Measurements from ENCODE around the gene CNPY1.

DNA sequence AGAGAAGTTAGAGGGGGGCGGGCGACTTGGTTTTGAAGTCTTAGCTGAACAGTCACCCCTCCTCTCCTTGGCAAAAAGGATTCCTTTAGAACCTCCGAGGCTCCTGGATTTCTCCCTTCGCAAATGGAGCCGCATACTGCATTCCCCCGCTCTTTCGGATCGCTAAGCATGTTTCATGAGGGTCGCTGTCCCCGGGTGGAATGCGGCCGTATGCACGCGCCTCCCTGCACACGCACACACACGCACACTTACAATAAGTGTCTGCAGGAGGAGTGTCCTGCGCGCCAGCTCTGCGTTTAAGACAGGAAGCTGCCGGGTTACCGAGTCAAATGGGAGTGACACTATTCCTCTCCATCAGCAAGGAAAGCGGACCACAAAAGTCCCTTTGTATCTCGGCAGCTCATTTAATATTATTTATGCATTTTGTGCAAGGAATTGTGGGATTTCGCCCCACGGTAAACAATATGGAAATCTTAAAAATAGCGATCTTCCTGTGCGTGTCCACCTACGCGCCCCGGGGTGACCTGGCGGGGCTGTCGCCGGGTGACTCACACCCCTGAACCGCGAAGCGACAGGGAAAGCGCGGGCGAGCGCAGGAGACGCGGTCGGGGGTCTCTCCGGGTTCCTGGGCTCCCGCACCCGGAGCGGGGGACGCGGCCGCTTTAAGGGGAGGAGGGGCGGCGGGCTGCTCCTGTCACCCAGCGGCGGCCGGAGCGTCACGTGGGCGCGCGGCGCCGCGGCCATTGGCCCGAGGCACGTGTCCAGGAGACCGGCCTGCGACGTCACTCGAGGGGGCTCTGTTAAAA lies 89.4 kb downstream of the CNPY1 start:
- TF ChIP-seq USF1 (IDR thresholded peaks at IDR 0.05) (peak; percentile 98), TCF12 (IDR thresholded peaks at IDR 0.05; ENCODE audit: low read depth) (peak; percentile 26; the same call in 1 of the 2 replicates), TAF1 (IDR thresholded peaks at IDR 0.05; ENCODE audit: low read depth) (no peak)
